ENCODE data around the gene PEX13. TPM values are rescaled to one million over a fixed set of nuclear protein-coding genes. Genes with fewer than 3 reads are reported as not detected.

The PEX13 gene
- 10.4 and 26.2 TPM in 2 replicates for total RNA-seq (ENCODE audit: low replicate concordance)

GRCh38 chr2:61017556-61018317 is at the start of gene PEX13, which contains the start of gene PUS10:
TSS of gene PEX13 (plus strand) at chr2:61017720. CDS start at chr2:61017760, 40 bp downstream.
TSS of gene PUS10 (minus strand) at chr2:61018255. CDS start at chr2:61011890, 6,365 bp downstream.

GRCh38 chr2:61065714-61066709 is 48.5 kb downstream of the PEX13 start, which contains the start of gene SANBR:
TSS of gene SANBR (plus strand) at chr2:61065871. CDS start at chr2:61070351, 4,480 bp downstream.

Other genes with a start within 250 kb of the PEX13 start
- gene REL, start 136.1 kb upstream of the PEX13 start, total RNA-seq (ENCODE audit: low replicate concordance), result 2.1 and 2.8 TPM in 2 replicates
- 2.9 and 5.2 TPM in 2 replicates for gene PUS10, start 535 bp downstream of the PEX13 start, total RNA-seq (ENCODE audit: low replicate concordance)
- gene SANBR, start 48.2 kb downstream of the PEX13 start, total RNA-seq (ENCODE audit: low replicate concordance), result 8.5 and 15.0 TPM in 2 replicates
- gene C2orf74, start 144.5 kb downstream of the PEX13 start, total RNA-seq (ENCODE audit: low replicate concordance), result 8.0 and 16.8 TPM in 2 replicates